Islet of Langerhans (tissue), 1 donor: ENCODE data around the gene TTLL13.
A peak's percentile ranks its signal among the peaks of the same experiment; 100 is the strongest.
"Not testable (repeated sequence)": the region's sequence is repeated elsewhere in the genome, so short reads cannot be mapped to it uniquely, and the experiment has no call there.

Experiments
- FAIRE-seq: peaks from one replicate; lab custom pipeline; 2011; peaks lifted over from hg19 to GRCh38; lab: Jason Lieb, UNC

TTLL13 gene

GRCh38 chr15:90281637-90282036, 32.3 kb downstream of the TTLL13 start:
- FAIRE-seq, result not testable (repeated sequence)

GRCh38 chr15:90286678-90287077, 37.3 kb downstream of the TTLL13 start:
- FAIRE-seq, result no peak

GRCh38 chr15:90287101-90287500, 37.7 kb downstream of the TTLL13 start:
- no peak for FAIRE-seq

- no peak for FAIRE-seq
Observed at GRCh38 chr15:90287946-90288345, 38.6 kb downstream of the TTLL13 start.

- no peak for FAIRE-seq
Observed at GRCh38 chr15:90291679-90292356, 42.5 kb downstream of the TTLL13 start.

GRCh38 chr15:90293040-90293810, 43.9 kb downstream of the TTLL13 start:
- peak; percentile 17 for FAIRE-seq

GRCh38 chr15:90294159-90294558, 44.8 kb downstream of the TTLL13 start:
- FAIRE-seq, result no peak

GRCh38 chr15:90294601-90295269, 45.4 kb downstream of the TTLL13 start:
- no peak for FAIRE-seq

- FAIRE-seq, result no peak
Observed at GRCh38 chr15:90295270-90295648, 45.9 kb downstream of the TTLL13 start.

GRCh38 chr15:90296316-90296884, 47.0 kb downstream of the TTLL13 start:
- not testable (repeated sequence) for FAIRE-seq

GRCh38 chr15:90297021-90297420, 47.7 kb downstream of the TTLL13 start:
- FAIRE-seq, result no peak

GRCh38 chr15:90300541-90300940, 51.2 kb downstream of the TTLL13 start:
- no peak for FAIRE-seq

GRCh38 chr15:90300988-90301706, 51.8 kb downstream of the TTLL13 start:
- no peak for FAIRE-seq

- FAIRE-seq, result no peak
Observed at GRCh38 chr15:90301707-90302300, 52.4 kb downstream of the TTLL13 start.

GRCh38 chr15:90305355-90305754, 56.0 kb downstream of the TTLL13 start:
- FAIRE-seq, result not testable (repeated sequence)

- FAIRE-seq, result no peak
Observed at GRCh38 chr15:90305932-90306331, 56.6 kb downstream of the TTLL13 start.

GRCh38 chr15:90306560-90306959, 57.2 kb downstream of the TTLL13 start:
- no peak for FAIRE-seq

- FAIRE-seq, result no peak
Observed at GRCh38 chr15:90307661-90308060, 58.3 kb downstream of the TTLL13 start.

- FAIRE-seq, result no peak
Observed at GRCh38 chr15:90309020-90309419, 59.7 kb downstream of the TTLL13 start.
